ENCODE results near the gene TBX19. TPM values are rescaled to one million over a fixed set of nuclear protein-coding genes. Genes with fewer than 3 reads are reported as not detected.

TBX19 gene
- total and polyA plus RNA-seq, 2 of the 8 experiments (the other 6 are each of a cell fraction or from before 2014, with no cell fraction given), result 1.0 to 1.8 TPM

- TF ChIP-seq, protein P1, sequence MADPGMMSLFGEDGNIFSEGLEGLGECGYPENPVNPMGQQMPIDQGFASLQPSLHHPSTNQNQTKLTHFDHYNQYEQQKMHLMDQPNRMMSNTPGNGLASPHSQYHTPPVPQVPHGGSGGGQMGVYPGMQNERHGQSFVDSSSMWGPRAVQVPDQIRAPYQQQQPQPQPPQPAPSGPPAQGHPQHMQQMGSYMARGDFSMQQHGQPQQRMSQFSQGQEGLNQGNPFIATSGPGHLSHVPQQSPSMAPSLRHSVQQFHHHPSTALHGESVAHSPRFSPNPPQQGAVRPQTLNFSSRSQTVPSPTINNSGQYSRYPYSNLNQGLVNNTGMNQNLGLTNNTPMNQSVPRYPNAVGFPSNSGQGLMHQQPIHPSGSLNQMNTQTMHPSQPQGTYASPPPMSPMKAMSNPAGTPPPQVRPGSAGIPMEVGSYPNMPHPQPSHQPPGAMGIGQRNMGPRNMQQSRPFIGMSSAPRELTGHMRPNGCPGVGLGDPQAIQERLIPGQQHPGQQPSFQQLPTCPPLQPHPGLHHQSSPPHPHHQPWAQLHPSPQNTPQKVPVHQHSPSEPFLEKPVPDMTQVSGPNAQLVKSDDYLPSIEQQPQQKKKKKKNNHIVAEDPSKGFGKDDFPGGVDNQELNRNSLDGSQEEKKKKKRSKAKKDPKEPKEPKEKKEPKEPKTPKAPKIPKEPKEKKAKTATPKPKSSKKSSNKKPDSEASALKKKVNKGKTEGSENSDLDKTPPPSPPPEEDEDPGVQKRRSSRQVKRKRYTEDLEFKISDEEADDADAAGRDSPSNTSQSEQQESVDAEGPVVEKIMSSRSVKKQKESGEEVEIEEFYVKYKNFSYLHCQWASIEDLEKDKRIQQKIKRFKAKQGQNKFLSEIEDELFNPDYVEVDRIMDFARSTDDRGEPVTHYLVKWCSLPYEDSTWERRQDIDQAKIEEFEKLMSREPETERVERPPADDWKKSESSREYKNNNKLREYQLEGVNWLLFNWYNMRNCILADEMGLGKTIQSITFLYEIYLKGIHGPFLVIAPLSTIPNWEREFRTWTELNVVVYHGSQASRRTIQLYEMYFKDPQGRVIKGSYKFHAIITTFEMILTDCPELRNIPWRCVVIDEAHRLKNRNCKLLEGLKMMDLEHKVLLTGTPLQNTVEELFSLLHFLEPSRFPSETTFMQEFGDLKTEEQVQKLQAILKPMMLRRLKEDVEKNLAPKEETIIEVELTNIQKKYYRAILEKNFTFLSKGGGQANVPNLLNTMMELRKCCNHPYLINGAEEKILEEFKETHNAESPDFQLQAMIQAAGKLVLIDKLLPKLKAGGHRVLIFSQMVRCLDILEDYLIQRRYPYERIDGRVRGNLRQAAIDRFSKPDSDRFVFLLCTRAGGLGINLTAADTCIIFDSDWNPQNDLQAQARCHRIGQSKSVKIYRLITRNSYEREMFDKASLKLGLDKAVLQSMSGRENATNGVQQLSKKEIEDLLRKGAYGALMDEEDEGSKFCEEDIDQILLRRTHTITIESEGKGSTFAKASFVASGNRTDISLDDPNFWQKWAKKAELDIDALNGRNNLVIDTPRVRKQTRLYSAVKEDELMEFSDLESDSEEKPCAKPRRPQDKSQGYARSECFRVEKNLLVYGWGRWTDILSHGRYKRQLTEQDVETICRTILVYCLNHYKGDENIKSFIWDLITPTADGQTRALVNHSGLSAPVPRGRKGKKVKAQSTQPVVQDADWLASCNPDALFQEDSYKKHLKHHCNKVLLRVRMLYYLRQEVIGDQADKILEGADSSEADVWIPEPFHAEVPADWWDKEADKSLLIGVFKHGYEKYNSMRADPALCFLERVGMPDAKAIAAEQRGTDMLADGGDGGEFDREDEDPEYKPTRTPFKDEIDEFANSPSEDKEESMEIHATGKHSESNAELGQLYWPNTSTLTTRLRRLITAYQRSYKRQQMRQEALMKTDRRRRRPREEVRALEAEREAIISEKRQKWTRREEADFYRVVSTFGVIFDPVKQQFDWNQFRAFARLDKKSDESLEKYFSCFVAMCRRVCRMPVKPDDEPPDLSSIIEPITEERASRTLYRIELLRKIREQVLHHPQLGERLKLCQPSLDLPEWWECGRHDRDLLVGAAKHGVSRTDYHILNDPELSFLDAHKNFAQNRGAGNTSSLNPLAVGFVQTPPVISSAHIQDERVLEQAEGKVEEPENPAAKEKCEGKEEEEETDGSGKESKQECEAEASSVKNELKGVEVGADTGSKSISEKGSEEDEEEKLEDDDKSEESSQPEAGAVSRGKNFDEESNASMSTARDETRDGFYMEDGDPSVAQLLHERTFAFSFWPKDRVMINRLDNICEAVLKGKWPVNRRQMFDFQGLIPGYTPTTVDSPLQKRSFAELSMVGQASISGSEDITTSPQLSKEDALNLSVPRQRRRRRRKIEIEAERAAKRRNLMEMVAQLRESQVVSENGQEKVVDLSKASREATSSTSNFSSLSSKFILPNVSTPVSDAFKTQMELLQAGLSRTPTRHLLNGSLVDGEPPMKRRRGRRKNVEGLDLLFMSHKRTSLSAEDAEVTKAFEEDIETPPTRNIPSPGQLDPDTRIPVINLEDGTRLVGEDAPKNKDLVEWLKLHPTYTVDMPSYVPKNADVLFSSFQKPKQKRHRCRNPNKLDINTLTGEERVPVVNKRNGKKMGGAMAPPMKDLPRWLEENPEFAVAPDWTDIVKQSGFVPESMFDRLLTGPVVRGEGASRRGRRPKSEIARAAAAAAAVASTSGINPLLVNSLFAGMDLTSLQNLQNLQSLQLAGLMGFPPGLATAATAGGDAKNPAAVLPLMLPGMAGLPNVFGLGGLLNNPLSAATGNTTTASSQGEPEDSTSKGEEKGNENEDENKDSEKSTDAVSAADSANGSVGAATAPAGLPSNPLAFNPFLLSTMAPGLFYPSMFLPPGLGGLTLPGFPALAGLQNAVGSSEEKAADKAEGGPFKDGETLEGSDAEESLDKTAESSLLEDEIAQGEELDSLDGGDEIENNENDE (IDR thresholded peaks at IDR 0.05; ENCODE audit: insufficient replicate concordance, low read length), result no peak
- TF ChIP-seq SUZ12 (IDR thresholded peaks at IDR 0.05; ENCODE audit: low read length) (no peak), EGR1 (IDR thresholded peaks at IDR 0.05; ENCODE audit: borderline replicate concordance, low read depth, low read length) (no peak), JUND (IDR thresholded peaks at IDR 0.05; ENCODE audit: low read length) (no peak), CBX5 (IDR thresholded peaks at IDR 0.05; ENCODE audit: low read depth, low read length) (no peak), TEAD4 (IDR thresholded peaks at IDR 0.05; ENCODE audit: low read depth, low read length) (no peak), SIX5 (IDR thresholded peaks at IDR 0.05; ENCODE audit: low read depth, low read length) (no peak), ATF3 (IDR thresholded peaks at IDR 0.05; ENCODE audit: insufficient read depth, low read depth, low read length) (no peak), BRCA1 (IDR thresholded peaks at IDR 0.05; ENCODE audit: low read depth, low read length) (no peak), TBP (IDR thresholded peaks at IDR 0.05; ENCODE audit: low read depth, low read length) (no peak), FOSL1 (IDR thresholded peaks at IDR 0.05; ENCODE audit: insufficient read depth, low read depth, low read length) (no peak), BCL11A (IDR thresholded peaks at IDR 0.05; ENCODE audit: low read depth in 2 of 2, low read length in 2 of 2) (no peak)
Measured at GRCh38 chr1:168243636-168244212, 37.0 kb upstream of the TBX19 start (continued).

All from H1 (cell line).